IPS-15b (cell line): ENCODE measurements around the gene ZNHIT3.
"Not testable (repeated sequence)": the region's sequence is repeated elsewhere in the genome, so short reads cannot be mapped to it uniquely, and the experiment has no call there.

Source experiments
- H3K27me3 ChIP-seq: one replicate; pipeline ENCODE4 v1.6.1; 2013; ENCODE audit warnings: low read length; ENCODE audit not compliant: control insufficient read depth, insufficient read depth
- H3K36me3 ChIP-seq: one replicate; pipeline ENCODE4 v1.6.1; 2013; ENCODE audit warnings: low read length; ENCODE audit not compliant: control insufficient read depth, insufficient read depth
- H3K4me1 ChIP-seq: one replicate; pipeline ENCODE4 v1.6.1; 2013; ENCODE audit warnings: mild to moderate bottlenecking, low read length; ENCODE audit not compliant: control insufficient read depth, insufficient read depth
- H3K4me3 ChIP-seq: one replicate; pipeline ENCODE4 v1.5.1; 2013; ENCODE audit warnings: low read depth, low read length
- H3K9ac ChIP-seq: one replicate; pipeline ENCODE4 v1.6.1; 2013; ENCODE audit warnings: low read depth, mild to moderate bottlenecking, low read length
- H3K9me3 ChIP-seq: one replicate; pipeline ENCODE4 v1.6.1; 2013; ENCODE audit warnings: mild to moderate bottlenecking, low read length; ENCODE audit not compliant: control insufficient read depth, insufficient read depth

ZNHIT3 gene

GRCh38 chr17:36464765-36465088, 21.8 kb upstream of the ZNHIT3 start:
- Histone ChIP-seq H3K36me3 (no peaks in the 10 kb centered on the region), H3K27me3 (peaks cover 35% of the 10 kb centered on the region), H3K9ac (no peak overlapping the region), H3K4me1 (no peaks in the 10 kb centered on the region), H3K9me3 (no peaks in the 10 kb centered on the region), H3K4me3 (no peak overlapping the region)

GRCh38 chr17:36468903-36469635, 17.4 kb upstream of the ZNHIT3 start:
- Histone ChIP-seq H3K9me3 (no peaks in the 10 kb centered on the region), H3K4me3 (no peak overlapping the region), H3K9ac (no peak overlapping the region), H3K27me3 (peaks cover 35% of the 10 kb centered on the region), H3K4me1 (no peaks in the 10 kb centered on the region), H3K36me3 (no peaks in the 10 kb centered on the region)

- no peaks in the 10 kb centered on the region for H3K36me3 ChIP-seq
- no peak overlapping the region for H3K9ac ChIP-seq
- no peaks in the 10 kb centered on the region for H3K9me3 ChIP-seq
- no peak overlapping the region for H3K4me3 ChIP-seq
- no peaks in the 10 kb centered on the region for H3K4me1 ChIP-seq
- H3K27me3 ChIP-seq: peaks cover 34% of the 10 kb centered on the region
Measured at GRCh38 chr17:36469733-36470132, 16.7 kb upstream of the ZNHIT3 start.

GRCh38 chr17:36470499-36470898, 16.0 kb upstream of the ZNHIT3 start:
- Histone ChIP-seq H3K36me3 (no peaks in the 10 kb centered on the region), H3K4me1 (no peaks in the 10 kb centered on the region), H3K27me3 (peaks cover 27% of the 10 kb centered on the region), H3K9ac (no peak overlapping the region), H3K4me3 (no peak overlapping the region), H3K9me3 (no peaks in the 10 kb centered on the region)

- Histone ChIP-seq H3K36me3 (no peaks in the 10 kb centered on the region), H3K4me3 (no peak overlapping the region), H3K4me1 (no peaks in the 10 kb centered on the region), H3K9me3 (no peaks in the 10 kb centered on the region), H3K9ac (no peak overlapping the region), H3K27me3 (peaks cover 12% of the 10 kb centered on the region)
Measured at GRCh38 chr17:36474571-36474970, 11.9 kb upstream of the ZNHIT3 start.

GRCh38 chr17:36475346-36475970, 11.0 kb upstream of the ZNHIT3 start:
- Histone ChIP-seq H3K9me3 (no peaks in the 10 kb centered on the region), H3K9ac (no peak overlapping the region), H3K4me3 (no peak overlapping the region), H3K27me3 (peaks cover 8% of the 10 kb centered on the region), H3K36me3 (no peaks in the 10 kb centered on the region), H3K4me1 (no peaks in the 10 kb centered on the region)

- Histone ChIP-seq H3K9ac (no peak overlapping the region), H3K27me3 (peaks cover 40% of the 10 kb centered on the region), H3K4me3 (no peak overlapping the region), H3K36me3 (no peaks in the 10 kb centered on the region), H3K4me1 (no peaks in the 10 kb centered on the region), H3K9me3 (no peaks in the 10 kb centered on the region)
Measured at GRCh38 chr17:36481829-36482228, 4.7 kb upstream of the ZNHIT3 start.

GRCh38 chr17:36482611-36483504, 3.6 kb upstream of the ZNHIT3 start:
- peak overlapping the region; percentile 39 for H3K4me3 ChIP-seq
- peaks cover 40% of the 10 kb centered on the region for H3K27me3 ChIP-seq
- no peaks in the 10 kb centered on the region for H3K36me3 ChIP-seq
- H3K9ac ChIP-seq: no peak overlapping the region
- no peaks in the 10 kb centered on the region for H3K4me1 ChIP-seq
- H3K9me3 ChIP-seq: no peaks in the 10 kb centered on the region

GRCh38 chr17:36484021-36484420, 2.5 kb upstream of the ZNHIT3 start:
- H3K27me3 ChIP-seq: peaks cover 40% of the 10 kb centered on the region

GRCh38 chr17:36485027-36485426, 1.5 kb upstream of the ZNHIT3 start:
- Histone ChIP-seq H3K9ac (no peak overlapping the region), H3K36me3 (no peaks in the 10 kb centered on the region), H3K4me1 (no peaks in the 10 kb centered on the region), H3K9me3 (no peaks in the 10 kb centered on the region), H3K27me3 (peaks cover 38% of the 10 kb centered on the region), H3K4me3 (no peak overlapping the region)

More at GRCh38 chr17:36484021-36484420, 2.5 kb upstream of the ZNHIT3 start:
- H3K9me3 ChIP-seq, H3K4me1 ChIP-seq, H3K4me3 ChIP-seq, H3K36me3 ChIP-seq, H3K9ac ChIP-seq: not testable (repeated sequence)

- peaks cover 38% of the 10 kb centered on the region for H3K27me3 ChIP-seq
- H3K4me1 ChIP-seq: no peaks in the 10 kb centered on the region
- peak overlapping the region; percentile 85 for H3K4me3 ChIP-seq
- no peaks in the 10 kb centered on the region for H3K9me3 ChIP-seq
- no peak overlapping the region for H3K9ac ChIP-seq
- H3K36me3 ChIP-seq: no peaks in the 10 kb centered on the region
Measured at GRCh38 chr17:36485805-36486203, 677 bp upstream of the ZNHIT3 start.
